H54 (cell line): Measurements from ENCODE around the gene FXR1.

Source experiments
- DNase-seq: peaks from one replicate; pipeline ENCODE4 v3.0.0; 2011; ENCODE audit warnings: low spot score, mixed read lengths; ENCODE audit not compliant: insufficient read length
- FAIRE-seq: peaks from 3 replicates; lab custom pipeline; 2011; peaks lifted over from hg19 to GRCh38; lab: Jason Lieb, UNC
- POLR2A ChIP-seq: IDR thresholded peaks from 2 replicates; pipeline ENCODE4 v1.6.1; 2011; ENCODE audit warnings: low read depth, mild to moderate bottlenecking, low read length

Gene FXR1

DNA sequence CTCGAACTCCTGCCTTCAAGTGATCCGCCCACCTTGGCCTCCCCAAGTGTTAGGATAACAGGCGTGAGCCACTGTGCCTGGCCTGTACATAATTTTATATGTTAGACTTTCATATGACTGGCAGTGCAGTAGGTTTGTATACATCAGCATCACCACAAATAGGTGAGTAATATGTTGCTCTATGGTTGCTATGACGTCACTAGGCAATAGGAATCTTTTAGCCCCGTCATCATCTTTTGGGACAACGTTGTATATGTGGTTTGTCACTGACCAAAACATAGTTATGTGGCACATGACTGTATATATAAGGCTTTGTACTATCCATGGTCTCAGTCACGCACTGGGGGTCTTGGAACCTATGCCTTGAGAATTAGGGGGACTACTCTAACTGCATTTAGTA, 94.1 kb downstream of the FXR1 start:
- TF ChIP-seq POLR2A = no peak
- FAIRE-seq = no peak
- DNase-seq = no peak

DNA sequence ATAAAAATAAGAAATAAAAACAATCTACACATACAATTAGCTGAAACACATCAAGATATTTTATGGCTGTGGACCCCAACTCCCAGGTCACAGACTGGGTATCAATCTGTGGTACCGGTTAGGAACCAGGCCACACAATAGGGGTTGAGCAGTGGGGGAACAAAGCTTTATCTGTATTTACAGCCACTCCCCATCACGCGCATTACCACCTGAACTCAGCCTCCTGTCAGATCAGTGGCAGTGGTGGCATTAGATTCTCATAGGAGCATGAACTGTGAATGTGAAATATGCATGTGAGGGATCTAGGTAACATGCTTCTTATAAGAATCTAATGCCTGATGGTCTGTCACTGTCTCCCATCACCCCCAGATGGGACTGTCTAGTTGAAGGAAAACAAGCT, 94.8 kb downstream of the FXR1 start:
- FAIRE-seq = no peak
- no peak for DNase-seq
- no peak for TF ChIP-seq POLR2A

DNA sequence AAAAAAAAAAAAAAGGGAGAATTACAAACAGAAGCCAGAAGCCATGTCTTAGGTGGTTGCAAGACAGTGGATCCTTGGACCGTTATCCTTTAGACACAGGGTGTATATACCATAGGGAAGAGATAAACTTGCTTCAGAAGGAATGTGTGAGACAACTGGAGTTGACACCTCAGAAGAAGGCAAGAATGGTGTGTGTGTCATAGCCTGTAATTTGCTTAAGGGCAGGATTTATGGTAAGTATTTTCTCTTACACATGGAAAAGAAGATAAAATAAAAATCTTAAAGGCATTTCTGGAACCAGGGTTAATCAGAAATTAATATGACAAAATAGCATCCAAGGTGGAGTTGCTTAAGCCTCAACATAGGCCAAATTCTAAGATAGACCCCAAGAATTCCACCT, 96.3 kb downstream of the FXR1 start:
- FAIRE-seq (no peak), DNase-seq (no peak)
- TF ChIP-seq POLR2A = no peak

DNA sequence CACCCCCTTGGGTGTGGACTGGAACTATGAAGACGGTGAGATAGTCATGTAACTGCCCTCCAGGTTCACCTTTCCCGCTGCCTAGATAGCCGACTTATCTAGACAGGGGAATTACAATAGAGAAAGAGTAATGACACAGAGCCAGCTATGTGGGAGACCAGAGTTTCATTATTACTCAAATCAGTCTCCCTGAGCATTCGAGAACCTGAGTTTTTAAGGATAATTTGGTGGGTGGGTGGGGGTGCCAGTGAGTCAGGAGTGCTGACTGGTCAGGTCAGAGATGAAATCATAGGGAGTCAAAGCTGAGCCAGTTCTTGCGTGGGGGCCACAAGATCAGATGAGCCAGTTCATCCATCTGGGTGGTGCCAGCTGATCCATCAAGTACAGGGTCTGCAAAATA, 96.8 kb downstream of the FXR1 start:
- TF ChIP-seq POLR2A = no peak

DNA sequence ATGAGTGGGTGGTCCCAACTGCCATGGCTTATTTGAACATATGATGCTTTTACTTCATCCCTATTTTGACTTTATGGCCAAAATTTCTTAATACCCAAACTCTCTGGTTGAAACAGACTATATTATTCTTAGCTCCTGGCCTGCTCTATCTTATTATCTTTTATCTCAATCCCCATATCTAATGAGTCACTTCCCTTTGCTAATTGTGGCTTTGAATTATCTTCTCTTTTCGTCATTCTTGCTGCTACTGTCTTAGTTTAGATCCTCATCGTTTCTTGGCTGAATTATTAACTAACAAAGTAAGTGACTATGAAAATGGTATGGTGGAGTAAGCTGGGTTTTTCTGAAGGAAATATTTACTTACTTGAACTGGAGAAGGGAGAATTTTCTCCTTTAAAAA, 105.2 kb downstream of the FXR1 start:
- no peak for FAIRE-seq
- DNase-seq = no peak
- no peak for TF ChIP-seq POLR2A

More for the DNA sequence above, 96.8 kb downstream of the FXR1 start:
- no peak for DNase-seq
- FAIRE-seq = no peak

DNA sequence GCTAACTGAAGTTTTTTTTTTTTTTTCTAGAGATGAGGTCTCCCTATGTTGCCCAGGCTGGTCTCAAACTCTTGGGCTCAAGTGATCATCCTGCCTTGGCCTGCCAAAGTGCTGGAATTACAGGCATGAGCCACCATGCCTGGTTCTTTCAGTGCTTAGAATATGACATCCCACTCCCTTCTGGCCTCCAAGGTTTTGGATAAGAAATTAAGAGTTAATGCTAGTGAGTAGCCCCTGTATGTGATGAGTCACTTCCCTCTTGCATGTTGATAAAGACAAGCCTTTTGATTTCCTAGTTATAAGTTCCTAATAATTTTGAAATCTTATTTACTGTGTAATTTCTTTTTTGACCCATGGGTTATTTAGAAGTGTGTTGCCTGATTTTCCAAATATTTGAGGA, 112.7 kb downstream of the FXR1 start:
- DNase-seq = no peak
- no peak for FAIRE-seq
- no peak for TF ChIP-seq POLR2A

DNA sequence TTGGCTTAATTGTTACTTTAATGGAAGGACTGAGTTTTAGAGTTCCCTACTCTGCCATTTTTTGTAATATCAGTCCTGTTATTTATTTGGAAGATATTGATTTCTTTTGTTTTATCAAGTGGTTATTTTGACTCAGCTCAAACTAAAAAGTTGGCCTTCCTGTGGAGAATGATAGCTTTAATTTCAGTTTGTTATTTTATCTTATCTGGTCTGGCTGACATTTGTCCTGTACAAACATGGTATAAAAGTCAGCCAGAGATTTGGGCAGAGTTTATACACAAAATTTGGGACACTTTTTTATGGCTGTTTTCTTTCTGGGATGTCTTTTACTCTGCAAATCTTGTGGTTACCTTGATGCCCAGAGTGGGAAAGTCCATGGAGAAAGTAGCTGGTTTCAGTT, 118.5 kb downstream of the FXR1 start:
- TF ChIP-seq POLR2A = no peak
- DNase-seq (no peak), FAIRE-seq (no peak)
